HCT116 (cell line): ENCODE results near the gene KLK8. TPM values are rescaled to one million over a fixed set of nuclear protein-coding genes. Genes with fewer than 3 reads are reported as not detected.

Experiments
- ATAC-seq: fragments of 200-7000 bp; cut with Tn5 transposase; 2 replicates; pipeline ENCODE4 v1.9.1; 2020; ENCODE audit warnings: mild to moderate bottlenecking, moderate library complexity
- BruUV-seq: library from RNA; stranded (reverse); fragments of 400-500 nt; replicated peaks from 2 replicates; lab custom pipeline; 2021; lab: Mats Ljungman, UMichigan
- CTCF ChIA-PET: fragments of 300-600 bp; sonication (Branson Sonifier 250); formaldehyde crosslinking; loops from one replicate; lab custom pipeline; 2021; ENCODE audit warnings: antibody characterized with exemption; lab: Charles Lee
- POLR2A ChIA-PET: fragments of 300-600, 350-600 bp; sonication (Branson Sonifier 250); formaldehyde crosslinking; loops from one replicate; lab custom pipeline; 2021; ENCODE audit warnings: antibody characterized with exemption; lab: Charles Lee
- RAD21 ChIA-PET, 2 experiments: fragments of 300-600 bp; sonication (Branson Sonifier 250); formaldehyde crosslinking; loops; one replicate each; lab custom pipeline; 2023; ENCODE audit warnings: low total read pairs in 2 of 2; ENCODE audit not compliant: uncharacterized antibody in 2 of 2, unreplicated experiment in 2 of 2, low non-redundant PET in 1 of 2; lab: Charles Lee
- DNase-seq: peaks from one replicate; pipeline ENCODE4 v3.0.0-alpha.2; 2010; ENCODE audit warnings: low read depth, low spot score
- H2AFZ ChIP-seq: fragments of 200-600 bp; shearing (Covaris generic), sonication (generic); 2 replicates; pipeline ENCODE4 v1.6.1; 2017; ENCODE audit warnings: low read depth, mixed run types, mixed read lengths, antibody characterized with exemption, low read length; ENCODE audit not compliant: poor library complexity, severe bottlenecking
- H3K27ac ChIP-seq: 2 replicates; pipeline ENCODE4 v1.5.1; 2012; ENCODE audit warnings: low read depth, low read length
- H3K27me3 ChIP-seq: fragments of 200-600 bp; sonication (generic); 2 replicates; pipeline ENCODE4 v1.6.1; 2016; ENCODE audit warnings: mixed run types, low read length, mixed read lengths; ENCODE audit not compliant: insufficient read depth
- H3K36me3 ChIP-seq, 2 experiments: fragments of 200-500 bp in 1 of 2; fragments of 200-600 bp in 1 of 2; sonication (Bioruptor generic) in 1 of 2; sonication (generic) in 1 of 2; 2 replicates each; pipeline versions ENCODE4 v1.5.1 to v1.6.1; 2014 to 2016; ENCODE audit warnings: low read length in 2 of 2, inconsistent platforms in 1 of 2, mixed read lengths in 1 of 2, mixed run types in 1 of 2; ENCODE audit not compliant: insufficient read depth in 2 of 2, control insufficient read depth in 1 of 2
- H3K4me1 ChIP-seq, 2 experiments: fragments of 200-600 bp in 1 of 2; sonication (generic) in 1 of 2; 2 replicates each; pipeline versions ENCODE4 v1.5.1 to v1.6.1; 2012 to 2017; ENCODE audit warnings: low read length in 2 of 2, inconsistent platforms in 1 of 2, mild to moderate bottlenecking in 1 of 2, mixed read lengths in 1 of 2, mixed run types in 1 of 2, moderate library complexity in 1 of 2; ENCODE audit not compliant: insufficient read depth in 2 of 2, control insufficient read depth in 1 of 2
- H3K4me2 ChIP-seq: fragments of 200-600 bp; sonication (generic); 2 replicates; pipeline ENCODE4 v1.6.1; 2017; ENCODE audit warnings: mixed run types, low read length, mixed read lengths
- H3K4me3 ChIP-seq, 2 experiments: fragments of 200-600 bp in 1 of 2; sonication (generic) in 1 of 2; replicated peaks in 1 of 2; 2 replicates each; pipeline ENCODE4 v1.5.1; 2011 to 2016; ENCODE audit warnings: low read length in 2 of 2, control low read depth in 1 of 2, low read depth in 1 of 2, mild to moderate bottlenecking in 1 of 2, mixed read lengths in 1 of 2, mixed run types in 1 of 2
- H3K79me2 ChIP-seq: fragments of 200-600 bp; sonication (generic); 2 replicates; pipeline ENCODE4 v1.6.1; 2017; ENCODE audit warnings: mild to moderate bottlenecking, mixed run types, low read length, moderate library complexity, mixed read lengths; ENCODE audit not compliant: insufficient read depth
- H3K9ac ChIP-seq: fragments of 200-600 bp; sonication (generic); 2 replicates; pipeline ENCODE4 v1.6.1; 2016; ENCODE audit warnings: low read length, mixed read lengths
- H3K9me2 ChIP-seq: fragments of 200-600 bp; sonication (generic), shearing (Covaris generic); 2 replicates; pipeline ENCODE4 v1.6.1; 2017; ENCODE audit warnings: mixed run types, mild to moderate bottlenecking, moderate library complexity; ENCODE audit not compliant: insufficient read depth
- H3K9me3 ChIP-seq, 2 experiments: fragments of 200-500 bp in 1 of 2; fragments of 200-600 bp in 1 of 2; sonication (Bioruptor generic) in 1 of 2; sonication (generic) in 1 of 2; 2 replicates each; pipeline ENCODE4 v1.6.1; 2014 to 2017; ENCODE audit warnings: low read length in 2 of 2, mixed read lengths in 2 of 2, inconsistent platforms in 1 of 2, low read depth in 1 of 2, mild to moderate bottlenecking in 1 of 2, mixed run types in 1 of 2, moderate library complexity in 1 of 2; ENCODE audit not compliant: control insufficient read depth in 1 of 2, insufficient read depth in 1 of 2
- H4K20me1 ChIP-seq: fragments of 200-600 bp; sonication (generic), shearing (Covaris generic); 2 replicates; pipeline ENCODE4 v1.6.1; 2017; ENCODE audit warnings: mixed run types, mild to moderate bottlenecking, moderate library complexity; ENCODE audit not compliant: insufficient read depth
- CBX3 ChIP-seq: IDR thresholded peaks from 2 replicates; pipeline ENCODE4 v1.6.1; 2012; ENCODE audit warnings: low read depth
- CEBPB ChIP-seq: IDR thresholded peaks from 2 replicates; pipeline ENCODE4 v1.6.1; 2012; ENCODE audit warnings: low read depth
- CTCF ChIP-seq, 3 experiments: fragments of 200-600 bp in 1 of 3; sonication (generic) in 1 of 3; IDR thresholded peaks in 2 of 3; conservative IDR thresholded peaks in 1 of 3; 2 replicates each; pipeline ENCODE4 v1.5.1; 2012 to 2017; ENCODE audit warnings: low read depth in 2 of 3, low read length in 2 of 3, antibody characterized with exemption in 1 of 3, borderline replicate concordance in 1 of 3, control low read depth in 1 of 3, mild to moderate bottlenecking in 1 of 3, mixed read lengths in 1 of 3, mixed run types in 1 of 3, moderate library complexity in 1 of 3; ENCODE audit not compliant: insufficient read depth in 1 of 3
- EGR1 ChIP-seq: IDR thresholded peaks from 2 replicates; pipeline ENCODE4 v1.6.1; 2012; ENCODE audit warnings: low read depth
- ELF1 ChIP-seq: IDR thresholded peaks from 2 replicates; pipeline ENCODE4 v1.6.1; 2012; ENCODE audit warnings: low read depth, borderline replicate concordance
- EZH2 ChIP-seq: fragments of 200-600 bp; sonication (generic); IDR thresholded peaks from 2 replicates; pipeline ENCODE4 v1.6.1; 2017; ENCODE audit warnings: antibody characterized with exemption, mixed run types
- EZH2phosphoT487 ChIP-seq: fragments of 200-600 bp; IDR thresholded peaks from 2 replicates; pipeline ENCODE4 v1.6.1; 2018; ENCODE audit warnings: antibody characterized with exemption, borderline replicate concordance
- FOSL1 ChIP-seq: IDR thresholded peaks from 2 replicates; pipeline ENCODE4 v1.6.1; 2012; ENCODE audit warnings: low read depth
- JUND ChIP-seq: IDR thresholded peaks from 2 replicates; pipeline ENCODE4 v1.6.1; 2012
- POLR2A ChIP-seq: IDR thresholded peaks from 2 replicates; pipeline ENCODE4 v1.7.0; 2011; ENCODE audit warnings: borderline replicate concordance; ENCODE audit not compliant: insufficient read depth, insufficient read length; ENCODE audit errors: extremely low read depth
- SP1 ChIP-seq: IDR thresholded peaks from 2 replicates; pipeline ENCODE4 v1.6.1; 2012; ENCODE audit warnings: low read depth
- SRF ChIP-seq: IDR thresholded peaks from 2 replicates; pipeline ENCODE4 v1.6.1; 2012; ENCODE audit warnings: low read depth
- YY1 ChIP-seq: IDR thresholded peaks from 2 replicates; pipeline ENCODE4 v1.6.1; 2011; ENCODE audit warnings: low read length, low read depth, moderate library complexity, mild to moderate bottlenecking; ENCODE audit not compliant: insufficient replicate concordance; ENCODE audit errors: extremely low read depth
- ZFX ChIP-seq: fragments of 450-650 bp; IDR thresholded peaks from 2 replicates; pipeline ENCODE4 v1.6.1; 2017
- ZNF274 ChIP-seq: fragments of 200-500 bp; sonication (Bioruptor generic); IDR thresholded peaks from 2 replicates; pipeline ENCODE4 v1.6.1; 2014; ENCODE audit warnings: mild to moderate bottlenecking, low read depth, low read length, inconsistent platforms
- intact Hi-C: fragments of 100-400 bp; cut with micrococcal nuclease; formaldehyde crosslinking; loops from 2 replicates; pipeline ENCODE4 v1.10.0; 2022
- total RNA-seq: library from RNA; stranded (reverse); gene quantifications from one replicate; pipeline ENCODE4 v1.2.1, GENCODE V29; 2021; ENCODE audit not compliant: unreplicated experiment
- TF ChIP-seq, protein P1 (sequence below): IDR thresholded peaks from 2 replicates; pipeline ENCODE4 v1.6.1; 2011; ENCODE audit warnings: mild to moderate bottlenecking, low read length, moderate library complexity; ENCODE audit not compliant: insufficient replicate concordance; ENCODE audit errors: extremely low read depth
- TF ChIP-seq, protein P2 (sequence below): IDR thresholded peaks from 2 replicates; pipeline ENCODE4 v1.6.1; 2012

The KLK8 gene
- total RNA-seq, 1 experiment from 2014 or later, result 92.8 TPM

DNA sequence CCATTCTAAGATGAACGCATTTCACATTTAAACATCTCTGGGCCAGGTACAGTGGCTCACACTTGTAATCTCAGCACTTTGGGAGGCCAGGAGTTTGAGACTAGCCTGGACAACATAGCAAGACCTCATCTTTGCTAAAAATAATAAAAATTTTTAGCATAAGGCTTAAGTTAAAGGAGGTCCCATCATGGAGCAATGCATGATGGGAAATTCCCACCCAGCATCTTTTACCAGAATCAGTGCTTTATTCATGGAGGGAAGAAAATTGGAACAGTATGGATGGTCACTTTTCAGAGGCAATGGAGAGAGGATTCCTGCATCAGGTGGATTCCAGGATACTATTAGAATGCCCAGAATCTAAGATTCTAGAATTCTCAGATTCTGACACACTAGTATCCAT lies 3.8 kb upstream of the KLK8 start:
- H4K20me1 ChIP-seq, result no peaks in the 10 kb centered on the region
- no peaks in the 10 kb centered on the region for H3K36me3 ChIP-seq
- peaks cover 16 to 35% of the 10 kb centered on the region in 2 experiments for H3K4me1 ChIP-seq
- no peak overlapping the region for H3K27ac ChIP-seq
- no peaks in the 10 kb centered on the region for H3K9me3 ChIP-seq
- H3K27me3 ChIP-seq, result no peaks in the 10 kb centered on the region
- TF ChIP-seq POLR2A (no peak), JUND (no peak), SRF (no peak), CTCF (IDR thresholded peaks at IDR 0.05 in 2 of 3, conservative IDR thresholded peaks at IDR 0.05 in 1 of 3; ENCODE audit: borderline replicate concordance in 1 of 3, insufficient read depth in 1 of 3, low read depth in 2 of 3, low read length in 2 of 3) (no peak), SP1 (no peak), ZFX (no peak), ELF1 (no peak), CEBPB (no peak), EGR1 (no peak), EZH2 (no peak), CBX3 (no peak), EZH2phosphoT487 (no peak), YY1 (no peak), FOSL1 (no peak), ZNF274 (no peak)
- TF ChIP-seq, protein P1, sequence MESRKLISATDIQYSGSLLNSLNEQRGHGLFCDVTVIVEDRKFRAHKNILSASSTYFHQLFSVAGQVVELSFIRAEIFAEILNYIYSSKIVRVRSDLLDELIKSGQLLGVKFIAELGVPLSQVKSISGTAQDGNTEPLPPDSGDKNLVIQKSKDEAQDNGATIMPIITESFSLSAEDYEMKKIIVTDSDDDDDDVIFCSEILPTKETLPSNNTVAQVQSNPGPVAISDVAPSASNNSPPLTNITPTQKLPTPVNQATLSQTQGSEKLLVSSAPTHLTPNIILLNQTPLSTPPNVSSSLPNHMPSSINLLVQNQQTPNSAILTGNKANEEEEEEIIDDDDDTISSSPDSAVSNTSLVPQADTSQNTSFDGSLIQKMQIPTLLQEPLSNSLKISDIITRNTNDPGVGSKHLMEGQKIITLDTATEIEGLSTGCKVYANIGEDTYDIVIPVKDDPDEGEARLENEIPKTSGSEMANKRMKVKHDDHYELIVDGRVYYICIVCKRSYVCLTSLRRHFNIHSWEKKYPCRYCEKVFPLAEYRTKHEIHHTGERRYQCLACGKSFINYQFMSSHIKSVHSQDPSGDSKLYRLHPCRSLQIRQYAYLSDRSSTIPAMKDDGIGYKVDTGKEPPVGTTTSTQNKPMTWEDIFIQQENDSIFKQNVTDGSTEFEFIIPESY, result no peak
- TF ChIP-seq, protein P2, sequence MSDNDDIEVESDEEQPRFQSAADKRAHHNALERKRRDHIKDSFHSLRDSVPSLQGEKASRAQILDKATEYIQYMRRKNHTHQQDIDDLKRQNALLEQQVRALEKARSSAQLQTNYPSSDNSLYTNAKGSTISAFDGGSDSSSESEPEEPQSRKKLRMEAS, result no peak
- RAD21 ChIA-PET, result no interaction called here
- H3K79me2 ChIP-seq, result peaks cover 7% of the 10 kb centered on the region; the same call in 1 of the 2 replicates
- POLR2A ChIA-PET, result no interaction called here
- CTCF ChIA-PET, result no interaction called here
- no TSS peak for BruUV-seq
- DNase-seq (no peak), ATAC-seq (no peak)
- no peak overlapping the region for H3K9ac ChIP-seq
- intact Hi-C loops, result no loop called here
- H3K4me2 ChIP-seq, result no peak overlapping the region
- H3K4me3 ChIP-seq, result no peak overlapping the region
- H3K9me2 ChIP-seq, result no peaks in the 10 kb centered on the region
- H2AFZ ChIP-seq, result no peak overlapping the region
